ENCODE results near the gene PI4K2A.

DNA sequence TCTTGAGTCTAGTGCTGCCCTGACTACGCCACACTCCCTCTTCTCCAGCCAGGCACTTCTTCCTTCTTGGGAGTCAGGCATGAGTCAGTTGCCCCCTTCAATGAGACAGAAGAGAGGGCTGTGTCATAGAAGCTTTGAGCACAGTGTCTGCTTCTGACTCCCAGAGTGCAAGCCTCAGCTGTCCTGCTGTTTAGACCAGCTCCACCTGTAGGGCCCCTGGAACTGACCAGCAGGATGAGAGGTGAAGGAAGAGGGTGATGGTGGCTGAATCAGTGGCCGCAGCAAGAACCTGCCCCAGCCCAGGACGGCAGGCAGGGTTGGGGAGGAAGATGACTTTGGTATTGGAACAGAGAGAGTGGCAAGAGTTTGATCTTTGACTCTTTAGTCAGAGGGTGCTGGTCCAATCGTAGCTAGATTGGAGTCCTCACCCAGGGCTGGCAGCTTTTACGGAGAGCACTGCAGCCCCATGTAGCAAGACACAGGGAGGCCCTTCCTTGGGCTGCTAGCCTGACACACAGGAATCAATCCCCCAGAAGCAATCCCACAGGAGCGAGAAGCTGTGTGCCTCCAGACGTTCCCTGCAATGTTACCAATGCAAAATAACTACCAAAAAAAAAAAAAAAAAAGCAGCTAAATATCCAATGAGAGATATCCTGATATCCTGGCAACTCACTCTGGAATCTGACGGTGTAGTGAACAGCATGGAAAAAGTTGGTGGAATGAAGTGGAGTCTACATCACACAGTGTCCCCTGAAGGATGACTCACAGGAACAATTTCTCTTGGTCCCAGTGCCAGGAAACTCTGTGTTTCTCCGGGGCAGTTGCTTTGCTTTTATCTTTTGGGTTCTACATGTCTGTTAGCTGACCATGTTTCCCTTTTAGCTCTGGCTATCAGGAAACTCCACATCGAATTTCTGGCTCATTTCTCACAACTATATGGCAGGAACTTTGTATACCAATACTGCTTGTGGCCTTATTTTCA is 44.1 kb upstream of the PI4K2A start:
- TF ChIP-seq SP2 (tag by site-specific recombination; IDR thresholded peaks at IDR 0.05), result no peak
- no peak for TF ChIP-seq ZNF585B (tag by site-specific recombination; IDR thresholded peaks at IDR 0.05)
- TF ChIP-seq, protein P1, sequence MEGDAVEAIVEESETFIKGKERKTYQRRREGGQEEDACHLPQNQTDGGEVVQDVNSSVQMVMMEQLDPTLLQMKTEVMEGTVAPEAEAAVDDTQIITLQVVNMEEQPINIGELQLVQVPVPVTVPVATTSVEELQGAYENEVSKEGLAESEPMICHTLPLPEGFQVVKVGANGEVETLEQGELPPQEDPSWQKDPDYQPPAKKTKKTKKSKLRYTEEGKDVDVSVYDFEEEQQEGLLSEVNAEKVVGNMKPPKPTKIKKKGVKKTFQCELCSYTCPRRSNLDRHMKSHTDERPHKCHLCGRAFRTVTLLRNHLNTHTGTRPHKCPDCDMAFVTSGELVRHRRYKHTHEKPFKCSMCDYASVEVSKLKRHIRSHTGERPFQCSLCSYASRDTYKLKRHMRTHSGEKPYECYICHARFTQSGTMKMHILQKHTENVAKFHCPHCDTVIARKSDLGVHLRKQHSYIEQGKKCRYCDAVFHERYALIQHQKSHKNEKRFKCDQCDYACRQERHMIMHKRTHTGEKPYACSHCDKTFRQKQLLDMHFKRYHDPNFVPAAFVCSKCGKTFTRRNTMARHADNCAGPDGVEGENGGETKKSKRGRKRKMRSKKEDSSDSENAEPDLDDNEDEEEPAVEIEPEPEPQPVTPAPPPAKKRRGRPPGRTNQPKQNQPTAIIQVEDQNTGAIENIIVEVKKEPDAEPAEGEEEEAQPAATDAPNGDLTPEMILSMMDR (tag by site-specific recombination; IDR thresholded peaks at IDR 0.05), result no peak
- TF ChIP-seq ZNF629 (tag by site-specific recombination; IDR thresholded peaks at IDR 0.05), result no peak
- TF ChIP-seq, protein P2, sequence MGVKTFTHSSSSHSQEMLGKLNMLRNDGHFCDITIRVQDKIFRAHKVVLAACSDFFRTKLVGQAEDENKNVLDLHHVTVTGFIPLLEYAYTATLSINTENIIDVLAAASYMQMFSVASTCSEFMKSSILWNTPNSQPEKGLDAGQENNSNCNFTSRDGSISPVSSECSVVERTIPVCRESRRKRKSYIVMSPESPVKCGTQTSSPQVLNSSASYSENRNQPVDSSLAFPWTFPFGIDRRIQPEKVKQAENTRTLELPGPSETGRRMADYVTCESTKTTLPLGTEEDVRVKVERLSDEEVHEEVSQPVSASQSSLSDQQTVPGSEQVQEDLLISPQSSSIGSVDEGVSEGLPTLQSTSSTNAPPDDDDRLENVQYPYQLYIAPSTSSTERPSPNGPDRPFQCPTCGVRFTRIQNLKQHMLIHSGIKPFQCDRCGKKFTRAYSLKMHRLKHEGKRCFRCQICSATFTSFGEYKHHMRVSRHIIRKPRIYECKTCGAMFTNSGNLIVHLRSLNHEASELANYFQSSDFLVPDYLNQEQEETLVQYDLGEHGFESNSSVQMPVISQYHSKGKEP (tag by site-specific recombination; IDR thresholded peaks at IDR 0.05), result no peak
- no peak for TF ChIP-seq ZBTB20 (tag by site-specific recombination; IDR thresholded peaks at IDR 0.05)
- TF ChIP-seq TRIM28 (IDR thresholded peaks at IDR 0.05; ENCODE audit: borderline replicate concordance, low read length), result no peak
- no peak for TF ChIP-seq ZNF391 (tag by site-specific recombination; IDR thresholded peaks at IDR 0.05; ENCODE audit: borderline replicate concordance, low read depth)
- no peak for TF ChIP-seq ZNF112 (tag by site-specific recombination; IDR thresholded peaks at IDR 0.05)
- TF ChIP-seq MYNN (tag by site-specific recombination; IDR thresholded peaks at IDR 0.05; ENCODE audit: borderline replicate concordance), result no peak
- no peak for TF ChIP-seq ZNF416 (tag by site-specific recombination; IDR thresholded peaks at IDR 0.05)
- TF ChIP-seq, protein P3, sequence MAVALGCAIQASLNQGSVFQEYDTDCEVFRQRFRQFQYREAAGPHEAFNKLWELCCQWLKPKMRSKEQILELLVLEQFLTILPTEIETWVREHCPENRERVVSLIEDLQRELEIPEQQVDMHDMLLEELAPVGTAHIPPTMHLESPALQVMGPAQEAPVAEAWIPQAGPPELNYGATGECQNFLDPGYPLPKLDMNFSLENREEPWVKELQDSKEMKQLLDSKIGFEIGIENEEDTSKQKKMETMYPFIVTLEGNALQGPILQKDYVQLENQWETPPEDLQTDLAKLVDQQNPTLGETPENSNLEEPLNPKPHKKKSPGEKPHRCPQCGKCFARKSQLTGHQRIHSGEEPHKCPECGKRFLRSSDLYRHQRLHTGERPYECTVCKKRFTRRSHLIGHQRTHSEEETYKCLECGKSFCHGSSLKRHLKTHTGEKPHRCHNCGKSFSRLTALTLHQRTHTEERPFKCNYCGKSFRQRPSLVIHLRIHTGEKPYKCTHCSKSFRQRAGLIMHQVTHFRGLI (tag by site-specific recombination; IDR thresholded peaks at IDR 0.05), result no peak
